ENCODE data around the gene ZNF548.

- TF ChIP-seq, protein P1, sequence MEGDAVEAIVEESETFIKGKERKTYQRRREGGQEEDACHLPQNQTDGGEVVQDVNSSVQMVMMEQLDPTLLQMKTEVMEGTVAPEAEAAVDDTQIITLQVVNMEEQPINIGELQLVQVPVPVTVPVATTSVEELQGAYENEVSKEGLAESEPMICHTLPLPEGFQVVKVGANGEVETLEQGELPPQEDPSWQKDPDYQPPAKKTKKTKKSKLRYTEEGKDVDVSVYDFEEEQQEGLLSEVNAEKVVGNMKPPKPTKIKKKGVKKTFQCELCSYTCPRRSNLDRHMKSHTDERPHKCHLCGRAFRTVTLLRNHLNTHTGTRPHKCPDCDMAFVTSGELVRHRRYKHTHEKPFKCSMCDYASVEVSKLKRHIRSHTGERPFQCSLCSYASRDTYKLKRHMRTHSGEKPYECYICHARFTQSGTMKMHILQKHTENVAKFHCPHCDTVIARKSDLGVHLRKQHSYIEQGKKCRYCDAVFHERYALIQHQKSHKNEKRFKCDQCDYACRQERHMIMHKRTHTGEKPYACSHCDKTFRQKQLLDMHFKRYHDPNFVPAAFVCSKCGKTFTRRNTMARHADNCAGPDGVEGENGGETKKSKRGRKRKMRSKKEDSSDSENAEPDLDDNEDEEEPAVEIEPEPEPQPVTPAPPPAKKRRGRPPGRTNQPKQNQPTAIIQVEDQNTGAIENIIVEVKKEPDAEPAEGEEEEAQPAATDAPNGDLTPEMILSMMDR (IDR thresholded peaks at IDR 0.05): no peak
- TF ChIP-seq POLR2AphosphoS5 (IDR thresholded peaks at IDR 0.05) (no peak), POLR2A (IDR thresholded peaks at IDR 0.05) (no peak), EP300 (IDR thresholded peaks at IDR 0.05) (no peak)
These were observed 25.9 kb upstream of the ZNF548 start for GRCh38 chr19:57363688-57364181.
